GM13977 (cell line): Measurements from ENCODE around the gene HHLA2.
"Not testable (repeated sequence)": the region's sequence is repeated elsewhere in the genome, so short reads cannot be mapped to it uniquely, and the experiment has no call there.

Experiments used
- DNase-seq: peaks from one replicate; pipeline ENCODE4 v3.0.0; 2012; ENCODE audit warnings: low spot score
- CTCF ChIP-seq: IDR thresholded peaks from 2 replicates; pipeline ENCODE4 v1.5.1; 2012; ENCODE audit warnings: mild to moderate bottlenecking, control low read depth; ENCODE audit not compliant: insufficient read depth; ENCODE audit errors: extremely low read depth, missing control alignments
- in situ Hi-C: fragments of 300-500 bp; cut with MboI; formaldehyde crosslinking; loops from one replicate; pipeline ENCODE4 v1.12.0; 2022; ENCODE audit warnings: low sequenced_read_pairs, low pct_unique_long_range_greater_than_20kb, mixed read lengths, inconsistent platforms; ENCODE audit not compliant: unreplicated experiment

Gene HHLA2

GRCh38 chr3:108376026-108376425 lies 79.7 kb downstream of the HHLA2 start:
- no peak for DNase-seq
- in situ Hi-C loops, result no loop called here
- no peak for TF ChIP-seq CTCF

GRCh38 chr3:108377384-108377783 lies 81.0 kb downstream of the HHLA2 start:
- in situ Hi-C loops, result no loop called here
- no peak for TF ChIP-seq CTCF
- no peak for DNase-seq

- in situ Hi-C loops, result no loop called here
- TF ChIP-seq CTCF, result no peak
- DNase-seq, result no peak
These were observed 82.0 kb downstream of the HHLA2 start for GRCh38 chr3:108378153-108378951.

GRCh38 chr3:108378952-108379342 lies 82.6 kb downstream of the HHLA2 start:
- in situ Hi-C loops, DNase-seq: not testable (repeated sequence)

- no peak for DNase-seq
- TF ChIP-seq CTCF, result no peak
- in situ Hi-C loops, result no loop called here
These were observed 83.9 kb downstream of the HHLA2 start for GRCh38 chr3:108380128-108380795.

- TF ChIP-seq CTCF, result no peak
- in situ Hi-C loops, result no loop called here
- DNase-seq, result no peak
These were observed 85.3 kb downstream of the HHLA2 start for GRCh38 chr3:108381529-108382140.

- TF ChIP-seq CTCF, result no peak
- no peak for DNase-seq
- in situ Hi-C loops, result no loop called here
These were observed 87.0 kb downstream of the HHLA2 start for GRCh38 chr3:108383306-108383705.
